ENCODE results near the gene SELENOK.

DNA sequence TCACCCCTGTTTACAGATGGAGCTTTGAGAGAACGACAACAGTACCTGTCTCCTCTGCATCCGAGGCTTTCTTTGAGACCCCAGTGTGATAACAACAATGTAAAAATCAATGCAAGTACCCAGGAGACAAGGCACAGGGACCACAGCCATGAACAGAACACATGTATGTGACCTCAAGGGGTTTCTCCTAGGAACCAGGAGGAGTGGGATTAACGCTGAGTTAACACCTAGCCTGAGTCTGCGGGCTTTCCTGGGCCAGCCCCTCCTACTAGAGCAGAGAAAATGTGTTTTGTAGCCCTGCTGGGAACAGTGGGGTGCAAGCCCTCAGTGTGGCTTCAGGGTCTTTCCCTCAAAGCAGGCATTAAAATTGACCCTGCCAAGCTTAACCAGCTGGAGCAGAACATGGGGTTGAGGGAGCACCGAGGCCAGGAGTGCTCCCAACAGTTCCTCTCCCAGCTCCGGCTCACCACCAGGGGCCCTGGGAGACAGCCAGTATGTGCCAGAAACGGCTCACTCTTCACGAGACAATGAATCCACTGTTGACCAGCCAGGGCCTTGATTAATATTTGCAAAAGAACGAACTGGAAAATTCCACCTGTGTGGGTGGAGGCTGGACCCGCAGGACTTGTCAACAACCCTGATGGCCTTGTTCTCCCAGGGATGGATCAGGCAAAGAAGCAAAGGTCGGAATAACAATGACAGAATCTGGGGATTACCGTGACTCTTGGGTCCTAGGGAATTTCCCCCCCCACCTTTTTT, 49.0 kb downstream of the SELENOK start:
- no peak for TF ChIP-seq YY1 (IDR thresholded peaks at IDR 0.05; ENCODE audit: insufficient read depth, insufficient read length)
- TF ChIP-seq ZNF274 (IDR thresholded peaks at IDR 0.05; ENCODE audit: low read depth, low read length) = no peak
- no peak for TF ChIP-seq SUZ12 (IDR thresholded peaks at IDR 0.05; ENCODE audit: extremely low read depth, insufficient read depth, insufficient read length)
